Measurements from ENCODE around the gene RASL10B. TPM values are rescaled to one million over a fixed set of nuclear protein-coding genes. Genes with fewer than 3 reads are reported as not detected.

The RASL10B gene
- total RNA-seq, 1 donor from 2014 or later, result 24.3 TPM

DNA sequence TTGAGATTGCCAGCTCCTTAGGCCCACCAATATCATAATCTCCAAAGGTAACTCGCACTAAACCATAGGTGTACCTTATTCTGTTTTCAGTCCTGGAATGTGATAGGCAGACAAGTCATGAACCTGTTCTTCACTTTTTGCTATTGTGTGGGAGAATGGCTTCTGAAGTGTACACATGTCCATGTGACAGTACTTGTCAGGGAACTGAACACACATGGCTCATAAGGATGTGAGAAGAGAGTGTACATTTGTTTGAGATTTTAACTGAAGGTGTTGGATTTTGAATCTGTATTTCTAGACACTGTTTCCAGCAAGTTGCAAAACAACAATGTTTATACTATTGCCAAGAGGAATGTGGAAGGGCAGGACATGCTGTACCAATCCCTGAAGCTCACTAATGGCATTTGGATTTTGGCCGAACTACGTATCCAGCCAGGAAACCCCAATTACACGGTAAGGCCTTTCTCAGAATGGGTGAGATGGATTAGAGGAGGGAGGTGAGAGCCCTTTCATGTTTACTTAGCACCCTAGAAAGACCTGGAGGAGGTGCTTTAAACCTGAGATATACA, 14.5 kb upstream of the RASL10B start:
- DNase-seq (ENCODE audit: low spot score), result no peak

DNA sequence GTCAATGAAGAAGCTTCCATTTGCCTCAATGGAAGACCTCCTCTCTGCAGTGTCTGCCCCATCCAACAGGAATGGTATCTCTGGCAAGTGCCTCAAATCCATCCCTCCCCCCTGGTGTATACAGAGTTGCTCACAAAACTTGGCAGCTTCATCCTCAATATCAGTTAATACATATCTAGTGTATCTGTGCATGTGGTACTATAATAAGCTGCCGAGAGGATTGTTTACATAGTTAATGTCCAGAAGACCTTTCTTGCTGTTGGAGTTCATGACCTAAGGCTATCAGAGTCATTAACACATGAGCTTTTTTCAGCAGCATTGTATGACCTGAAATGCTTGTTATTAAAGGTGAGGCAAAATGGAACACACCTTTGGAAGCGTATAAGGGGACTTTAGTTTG, 14.0 kb upstream of the RASL10B start:
- no peak for DNase-seq (ENCODE audit: low spot score)

DNA sequence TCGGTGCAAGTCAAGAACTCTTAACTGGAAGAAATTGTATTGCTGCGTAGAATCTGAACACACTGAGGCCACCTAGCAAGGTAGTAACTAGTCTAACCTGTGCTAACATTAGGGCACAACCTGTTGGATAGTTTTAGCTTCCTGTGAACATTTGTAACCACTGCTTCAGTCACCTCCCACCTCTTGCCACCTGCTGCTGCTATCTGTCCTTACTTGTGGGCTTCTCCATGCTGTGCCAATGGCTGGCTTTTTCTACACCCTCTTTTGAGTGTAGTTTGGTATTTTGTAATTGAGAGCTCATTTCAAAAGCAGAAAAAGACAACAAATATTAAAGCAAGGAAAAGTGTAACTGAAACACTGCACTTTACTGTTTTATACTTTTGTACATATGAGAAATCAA, 7.7 kb upstream of the RASL10B start:
- no peak for DNase-seq (ENCODE audit: low spot score)

DNA sequence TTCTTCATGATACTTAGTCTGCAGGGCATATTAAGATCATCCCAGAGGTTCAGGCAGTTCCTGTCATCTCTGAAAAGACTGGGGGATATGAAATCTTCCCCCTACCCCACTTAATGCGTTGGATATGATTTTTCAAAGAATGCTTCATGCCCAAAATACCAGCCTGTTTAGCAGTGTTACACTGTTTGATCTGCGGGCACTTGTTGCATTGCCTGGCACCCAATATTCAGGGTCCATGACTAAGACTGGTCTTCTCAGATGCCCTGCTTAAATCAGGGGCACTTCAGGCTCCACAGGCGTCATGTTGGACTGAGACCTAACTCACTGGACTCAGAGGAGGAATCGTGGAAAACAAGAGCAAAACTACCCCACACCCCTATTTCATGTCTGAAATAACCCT, 6.4 kb upstream of the RASL10B start:
- DNase-seq (ENCODE audit: low spot score), result no peak

DNA sequence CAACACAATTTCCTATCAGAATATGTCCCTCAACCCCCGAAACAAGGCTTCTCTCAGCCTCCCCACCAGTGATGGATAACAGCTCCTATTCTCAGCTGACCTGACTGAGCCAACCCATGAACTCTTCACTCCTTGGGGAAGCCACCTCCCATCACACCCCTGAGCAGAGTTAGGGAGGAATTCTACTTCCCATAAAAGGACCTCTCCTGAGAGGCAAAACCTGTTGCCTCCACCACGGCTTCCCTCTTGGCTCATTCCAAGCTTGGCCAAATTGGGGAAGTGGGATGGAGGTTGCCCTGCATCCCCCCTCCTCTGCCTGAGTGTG, 5.7 kb upstream of the RASL10B start:
- DNase-seq (ENCODE audit: low spot score), result no peak

DNA sequence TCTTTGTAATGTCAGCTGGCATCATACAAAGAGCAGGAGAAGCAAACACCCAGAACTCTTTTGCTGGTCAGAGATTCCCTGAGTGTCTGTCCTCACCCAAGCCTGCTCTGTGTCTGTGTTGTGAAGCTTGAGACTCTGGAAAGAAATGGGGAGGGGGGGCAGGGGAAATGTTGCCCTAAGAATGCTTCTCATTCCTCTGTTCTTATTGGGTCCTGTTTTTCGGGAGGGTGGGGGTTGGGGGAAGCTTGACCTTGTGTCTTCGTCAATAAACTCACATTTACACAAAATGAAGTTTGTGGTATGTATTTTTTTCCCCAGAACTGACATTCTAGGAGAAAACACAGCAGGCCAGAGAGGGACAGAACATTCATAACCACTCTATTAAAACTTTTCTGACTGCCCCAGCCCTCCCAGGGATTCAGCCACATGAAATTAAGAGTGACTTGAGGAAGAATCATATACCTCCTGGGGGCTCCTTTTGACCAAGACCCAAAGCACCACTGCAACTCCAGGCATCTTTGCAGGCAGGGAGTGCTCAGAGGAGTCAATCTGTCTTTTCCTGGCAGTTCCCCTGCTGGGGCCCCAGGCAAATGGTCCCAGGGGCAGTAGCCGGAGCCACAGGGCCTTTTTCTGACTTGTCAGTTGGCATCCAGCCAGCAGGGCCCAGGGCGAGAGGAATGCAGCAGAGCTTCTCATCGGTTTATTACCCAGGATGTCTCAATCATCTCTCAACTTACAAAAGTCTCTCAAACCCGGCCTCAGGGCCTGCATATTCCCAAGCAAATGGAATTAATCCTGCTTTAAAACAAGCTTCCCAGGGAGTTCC, 5.1 kb upstream of the RASL10B start:
- DNase-seq (ENCODE audit: low spot score), result no peak

DNA sequence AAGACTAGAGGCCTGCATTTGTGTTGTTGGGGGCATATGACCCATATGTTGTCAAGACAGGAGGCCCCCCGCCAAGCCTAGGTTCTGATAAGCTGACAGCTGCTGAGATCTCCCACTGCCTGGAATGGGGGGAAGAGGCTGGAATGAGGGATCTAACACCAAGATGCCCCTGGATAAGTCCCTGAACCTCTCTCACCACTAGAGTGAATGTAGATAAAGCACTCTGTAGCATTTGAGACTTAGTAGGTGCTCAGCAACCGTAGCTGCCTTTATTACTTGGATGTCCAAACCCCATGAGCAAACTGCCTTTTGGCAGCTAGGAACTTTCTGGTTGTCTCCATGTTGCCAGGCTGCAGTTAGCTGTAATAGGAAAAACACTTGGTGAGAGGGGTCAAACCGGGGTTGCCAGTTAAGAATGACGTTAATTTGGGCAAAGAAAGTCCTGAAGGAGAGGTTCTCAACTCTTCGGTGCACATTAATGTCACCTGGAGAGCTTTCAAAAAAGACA, 4.4 kb upstream of the RASL10B start:
- DNase-seq (ENCODE audit: low spot score), result no peak

DNA sequence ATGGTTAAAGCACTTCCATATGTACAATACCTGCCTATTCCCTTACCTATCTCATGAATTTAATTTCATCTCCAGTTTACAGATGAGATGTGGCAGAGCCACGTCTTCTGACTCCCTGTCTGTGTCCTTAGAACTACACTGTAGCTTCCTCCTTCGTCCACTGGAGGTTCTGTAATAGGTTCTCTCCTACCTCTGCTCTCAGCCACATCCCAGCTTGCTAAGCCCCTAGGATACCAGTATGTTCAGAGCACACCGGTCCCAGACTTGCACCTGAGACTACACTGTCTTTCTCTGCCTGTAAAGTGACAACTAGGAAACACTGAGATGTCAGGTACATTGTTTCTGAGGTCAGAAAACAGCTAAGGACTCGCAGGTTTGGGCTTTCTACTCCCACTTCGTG, 3.8 kb upstream of the RASL10B start:
- no peak for DNase-seq (ENCODE audit: low spot score)

DNA sequence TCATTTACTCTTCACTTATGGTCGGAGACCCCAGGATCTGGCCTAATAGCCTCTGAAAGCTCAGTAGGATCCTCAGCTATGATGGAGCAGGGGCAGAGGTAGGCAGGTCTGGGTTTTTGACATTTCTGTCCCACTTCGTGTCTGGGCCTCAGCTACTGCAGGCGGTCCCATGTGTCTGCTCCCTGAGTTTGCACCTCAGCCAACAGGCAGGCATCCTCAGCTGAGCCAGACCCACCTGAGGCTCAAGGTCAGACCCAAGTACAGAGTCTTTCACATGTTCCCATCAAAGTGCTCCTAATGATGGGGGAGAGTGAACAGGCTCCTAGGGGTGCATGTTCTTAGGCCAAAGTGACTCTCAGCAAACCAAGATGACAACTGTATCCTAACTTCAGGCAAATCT, 2.9 kb upstream of the RASL10B start:
- no peak for DNase-seq (ENCODE audit: low spot score)

DNA sequence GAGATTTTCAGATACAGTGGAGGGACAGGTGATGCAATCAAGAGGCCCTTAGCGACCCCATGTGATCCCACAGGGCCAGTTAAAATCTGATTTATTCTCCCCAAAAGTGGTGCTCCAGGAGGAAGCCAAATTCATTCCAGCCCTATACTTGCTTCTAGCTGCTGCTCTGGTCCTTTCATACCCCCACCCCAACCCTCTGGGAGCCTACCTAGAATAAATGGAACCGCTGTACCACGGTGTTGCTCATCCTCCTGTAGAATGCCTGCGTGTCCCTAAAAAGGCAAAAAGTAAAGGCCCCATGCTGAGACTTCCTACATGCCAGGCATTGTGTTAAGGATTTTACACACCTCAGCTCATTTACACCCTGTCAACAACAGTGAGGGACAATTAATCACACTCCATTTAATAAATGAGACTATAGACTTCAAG, 2.0 kb upstream of the RASL10B start:
- no peak for DNase-seq (ENCODE audit: low spot score)

DNA sequence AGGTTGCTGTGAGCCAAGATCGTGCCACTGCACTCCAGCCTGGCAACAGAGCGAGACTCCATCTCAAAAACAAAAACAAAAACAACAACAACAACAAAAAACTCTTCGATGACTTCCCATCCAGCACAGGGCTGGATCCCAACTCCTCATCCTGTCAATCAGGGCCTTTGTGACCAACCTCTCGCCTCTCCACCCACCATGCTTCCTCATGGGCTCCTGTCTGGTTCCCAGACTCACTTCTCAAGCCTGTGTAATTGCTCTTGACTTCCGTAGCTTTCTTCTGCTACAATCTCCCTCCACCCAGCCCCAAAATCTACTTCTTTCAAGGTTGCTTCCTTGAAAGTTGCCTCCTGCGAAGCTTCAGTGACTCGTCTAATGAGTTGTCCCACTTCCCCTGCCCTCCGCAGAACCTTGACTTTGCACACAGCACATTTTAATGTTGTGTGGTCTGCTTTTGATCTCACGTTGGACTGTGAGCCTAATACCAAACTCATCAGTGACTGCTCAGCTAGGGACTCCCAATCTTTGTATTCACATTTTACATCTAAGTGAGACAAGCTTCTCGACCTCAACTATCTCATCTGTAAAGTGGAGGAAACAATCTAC, 936 bp upstream of the RASL10B start:
- no peak for DNase-seq (ENCODE audit: low spot score)

DNA sequence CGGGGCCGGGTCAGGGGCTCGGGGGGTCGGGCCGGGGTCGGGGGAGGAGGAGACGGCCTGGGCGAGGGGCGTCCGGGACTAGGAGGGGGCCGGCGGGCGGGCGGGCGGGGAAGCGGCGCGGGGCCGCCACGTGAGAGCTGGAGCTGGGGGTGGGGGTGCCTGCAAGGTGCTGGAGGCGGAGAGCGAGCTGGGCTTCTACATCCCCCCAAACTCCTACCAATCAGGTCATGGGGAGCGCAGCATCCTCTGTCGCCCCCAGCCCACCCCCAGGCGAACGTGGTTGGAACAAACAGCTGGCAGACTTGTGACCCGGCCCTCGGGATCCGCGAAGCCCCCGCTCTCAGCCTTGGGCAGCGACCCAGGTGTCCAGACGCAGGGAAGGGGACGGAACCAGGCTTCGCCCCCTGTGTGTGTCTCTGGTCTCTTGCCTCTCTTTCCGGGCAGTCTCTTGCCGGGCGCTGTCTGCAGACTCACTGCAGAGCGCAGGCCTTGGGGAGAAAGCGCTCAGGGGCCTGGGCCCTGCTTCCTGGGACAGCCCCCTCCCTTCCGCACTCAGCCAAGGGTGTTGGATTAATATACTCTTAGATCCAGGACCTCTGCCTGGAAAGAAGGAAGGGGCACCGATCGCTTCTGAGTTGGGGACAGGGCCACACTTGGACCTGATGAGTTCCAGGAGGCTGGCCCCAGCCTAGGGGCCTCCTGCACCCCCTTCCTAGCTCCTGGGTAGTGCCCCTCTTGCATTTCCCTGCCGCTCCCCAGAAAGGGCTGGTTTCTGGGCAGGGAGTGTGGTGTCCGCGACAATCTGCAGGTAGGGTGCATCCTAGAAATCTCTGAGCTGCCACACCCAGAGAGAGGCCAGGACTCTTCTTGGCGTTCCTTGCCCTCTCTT, 722 bp downstream of the RASL10B start:
- DNase-seq (ENCODE audit: low spot score), result no peak

DNA sequence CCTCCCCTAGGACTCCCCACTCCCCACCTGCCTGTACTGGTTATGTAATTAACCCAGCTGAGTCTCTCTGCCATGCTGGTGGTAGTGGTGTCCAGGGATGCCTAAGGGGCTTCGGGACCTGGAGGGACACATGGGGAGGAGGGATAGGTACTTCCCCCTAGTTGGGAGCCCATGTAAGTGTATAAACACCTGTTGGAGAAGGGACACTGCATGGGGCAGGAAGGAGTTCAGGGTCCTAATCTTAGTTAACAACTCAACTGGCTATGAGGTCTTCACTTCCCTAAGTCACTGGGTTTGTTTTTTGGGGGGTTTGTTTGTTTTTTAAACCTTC, 1.3 kb downstream of the RASL10B start:
- no peak for DNase-seq (ENCODE audit: low spot score)

DNA sequence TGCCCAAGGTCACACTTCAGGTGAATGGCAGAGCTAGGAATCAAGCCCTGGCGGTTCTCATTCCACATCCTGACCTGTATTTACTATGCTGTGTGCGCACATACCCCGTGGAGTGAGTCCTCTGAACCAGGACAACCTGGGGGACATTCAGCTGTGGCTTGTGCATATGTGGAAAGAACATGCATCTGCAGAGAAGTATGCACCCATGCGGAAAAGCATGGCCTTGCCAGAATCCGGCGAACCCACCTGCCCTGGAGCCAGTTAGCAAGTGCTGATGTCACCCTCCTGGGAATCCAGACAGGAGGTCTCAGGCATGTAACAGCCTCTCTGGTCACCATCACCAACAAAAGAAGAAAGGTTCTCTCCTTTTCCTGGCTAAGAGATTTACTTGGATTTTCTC, 1.9 kb downstream of the RASL10B start:
- DNase-seq (ENCODE audit: low spot score), result no peak

DNA sequence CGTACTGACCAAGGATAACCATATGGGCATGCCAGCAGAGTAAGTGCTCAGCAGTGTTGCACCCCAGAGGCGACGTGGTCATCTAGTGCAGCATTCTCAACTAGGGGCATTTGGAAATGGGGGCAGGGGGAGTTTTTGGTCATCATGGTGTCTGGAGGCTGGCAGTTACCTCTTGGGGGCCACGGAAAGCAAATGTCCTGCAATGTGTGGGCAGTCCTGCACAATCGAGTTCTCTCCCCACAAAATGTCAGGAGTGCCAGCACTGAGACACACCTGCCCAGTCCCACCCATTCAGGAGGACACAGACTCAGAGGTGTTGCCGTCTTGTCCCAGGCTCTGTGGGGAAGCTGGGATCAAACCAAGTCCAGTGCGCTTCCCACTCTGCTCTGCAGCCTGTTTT, 3.0 kb downstream of the RASL10B start:
- no peak for DNase-seq (ENCODE audit: low spot score)

DNA sequence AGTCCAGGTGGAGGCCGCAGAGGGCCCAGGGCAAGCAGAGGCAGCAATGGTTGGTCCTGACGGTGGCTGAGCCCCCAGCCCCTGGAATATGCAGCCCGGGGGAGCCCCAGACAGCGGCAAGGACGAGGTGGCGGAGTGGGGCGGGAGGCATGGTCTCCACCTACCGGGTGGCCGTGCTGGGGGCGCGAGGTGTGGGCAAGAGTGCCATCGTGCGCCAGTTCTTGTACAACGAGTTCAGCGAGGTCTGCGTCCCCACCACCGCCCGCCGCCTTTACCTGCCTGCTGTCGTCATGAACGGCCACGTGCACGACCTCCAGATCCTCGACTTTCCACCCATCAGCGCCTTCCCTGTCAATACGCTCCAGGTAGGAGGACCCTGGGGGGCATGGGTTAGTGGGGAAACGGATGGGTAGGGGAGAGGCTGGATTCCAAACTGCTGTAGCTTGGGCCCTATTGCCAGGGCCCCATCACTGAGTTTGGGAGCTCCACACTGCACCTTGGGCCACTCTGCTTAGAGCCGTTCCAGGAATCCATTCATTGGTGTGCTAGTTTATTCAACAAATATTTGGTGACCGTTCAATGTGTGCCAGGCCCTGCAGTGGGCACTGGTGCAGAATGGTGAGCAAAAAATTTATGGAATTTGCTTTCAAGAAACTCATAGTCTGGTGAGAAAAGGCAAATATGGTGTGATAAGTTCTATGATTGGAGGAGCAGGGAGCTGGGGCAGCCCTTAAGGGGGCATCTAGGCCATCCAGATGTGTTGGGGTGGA, 3.8 kb downstream of the RASL10B start:
- peak; percentile 82 for DNase-seq (ENCODE audit: low spot score)

DNA sequence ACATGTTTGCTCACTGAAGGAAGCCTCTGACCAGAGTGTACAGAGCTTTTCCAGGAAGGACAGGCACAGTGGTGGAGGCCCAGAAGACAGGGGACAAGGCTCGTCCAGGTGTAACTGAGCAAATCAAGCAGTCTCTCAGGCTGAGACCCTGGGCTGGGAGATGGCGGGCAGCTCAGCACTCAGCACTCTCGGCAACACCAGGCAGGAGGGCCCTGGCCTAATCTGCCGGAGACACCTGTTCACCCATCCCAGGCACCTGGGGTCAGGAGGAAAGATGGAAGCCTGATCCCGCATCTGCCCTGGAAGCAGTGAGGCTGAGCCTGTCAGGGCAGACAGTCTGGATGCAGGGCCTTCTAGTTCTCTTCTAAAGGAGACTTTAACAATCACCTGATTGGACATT, 4.8 kb downstream of the RASL10B start:
- peak; percentile 80 for DNase-seq (ENCODE audit: low spot score)

DNA sequence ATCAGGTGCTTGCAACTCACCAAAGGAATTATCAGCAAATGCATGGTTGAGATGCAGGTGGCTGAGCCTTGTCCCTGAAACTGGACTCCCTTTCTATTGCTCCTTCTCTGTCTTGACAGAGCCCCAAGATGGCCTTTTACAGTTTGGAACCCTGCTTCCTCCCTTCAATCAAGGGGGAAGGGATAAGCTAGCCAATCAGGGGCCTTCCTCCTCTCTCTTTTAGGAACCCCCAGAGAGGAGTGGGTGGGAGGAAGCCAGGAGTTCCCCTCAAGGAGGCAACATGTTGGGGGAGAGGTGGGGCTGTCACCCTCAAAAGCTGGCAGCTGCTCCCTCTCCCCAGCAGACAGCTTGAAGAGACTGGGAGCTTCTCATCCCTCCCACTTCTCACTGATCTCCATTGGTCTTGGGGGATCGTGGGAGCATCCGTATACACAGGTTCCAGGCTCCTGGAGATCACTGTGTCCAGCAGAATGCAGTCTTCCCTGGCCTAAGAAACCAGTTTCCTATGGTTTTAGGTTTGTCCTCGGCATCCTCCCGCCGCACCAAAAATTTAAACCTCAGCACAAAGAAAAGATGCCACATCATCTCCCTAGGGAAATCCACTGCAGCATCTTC, 7.2 kb downstream of the RASL10B start:
- peak; percentile 37 for DNase-seq (ENCODE audit: low spot score)

DNA sequence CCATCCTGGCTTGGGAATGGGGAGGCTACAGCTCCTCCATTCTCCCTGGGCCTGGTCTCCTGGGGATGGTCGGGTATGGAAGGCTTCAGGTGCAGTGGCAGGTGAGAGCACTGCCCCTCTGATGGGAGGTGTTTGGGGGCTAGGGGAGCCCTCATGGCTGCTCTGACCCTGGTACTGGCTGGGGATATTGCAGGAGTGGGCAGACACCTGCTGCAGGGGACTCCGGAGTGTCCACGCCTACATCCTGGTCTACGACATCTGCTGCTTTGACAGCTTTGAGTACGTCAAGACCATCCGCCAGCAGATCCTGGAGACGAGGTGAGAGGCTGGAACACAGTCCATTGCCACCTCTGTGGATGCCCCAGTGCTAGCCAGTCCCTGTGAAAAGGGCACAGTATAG, 8.8 kb downstream of the RASL10B start:
- DNase-seq (ENCODE audit: low spot score), result peak; percentile 75
